Trophoblast cell (in vitro differentiated cells and primary cell): ENCODE results near the gene NDUFS3.

Source experiments
- DNase-seq, 2 donors: peaks; one replicate each; pipeline ENCODE4 v3.0.0-alpha.2; 2016
- H2AFZ ChIP-seq: 2 replicates; pipeline ENCODE4 v1.6.1; 2013; ENCODE audit warnings: low read length, moderate library complexity, mild to moderate bottlenecking; ENCODE audit not compliant: insufficient read depth, poor library complexity
- H2AK5ac ChIP-seq: 2 replicates; pipeline ENCODE4 v1.6.1; 2013; ENCODE audit warnings: mild to moderate bottlenecking, low read length
- H2BK120ac ChIP-seq: 2 replicates; pipeline ENCODE4 v1.6.1; 2013; ENCODE audit warnings: low read length, mild to moderate bottlenecking, moderate library complexity; ENCODE audit not compliant: insufficient read depth, poor library complexity
- H2BK12ac ChIP-seq: 2 replicates; pipeline ENCODE4 v1.6.1; 2013; ENCODE audit warnings: mild to moderate bottlenecking, low read length, moderate library complexity
- H2BK5ac ChIP-seq: 2 replicates; pipeline ENCODE4 v1.6.1; 2013; ENCODE audit warnings: low read length, low read depth, moderate library complexity, mild to moderate bottlenecking; ENCODE audit not compliant: poor library complexity
- H3K14ac ChIP-seq: 2 replicates; pipeline ENCODE4 v1.6.1; 2013; ENCODE audit warnings: mild to moderate bottlenecking, low read length
- H3K18ac ChIP-seq: 2 replicates; pipeline ENCODE4 v1.6.1; 2013; ENCODE audit warnings: mild to moderate bottlenecking, low read length
- H3K23ac ChIP-seq: 2 replicates; pipeline ENCODE4 v1.6.1; 2013; ENCODE audit warnings: low read length
- H3K27ac ChIP-seq: 2 replicates; pipeline ENCODE4 v1.5.1; 2013; ENCODE audit warnings: low read depth, mild to moderate bottlenecking, inconsistent platforms, low read length, moderate library complexity
- H3K27me3 ChIP-seq: 2 replicates; pipeline ENCODE4 v1.6.1; 2013; ENCODE audit warnings: inconsistent platforms, mild to moderate bottlenecking, low read length, moderate library complexity; ENCODE audit not compliant: insufficient read depth
- H3K36me3 ChIP-seq, 2 experiments: 1 replicate in 1 of 2; 2 replicates in 1 of 2; pipeline ENCODE4 v1.6.1; 2013; ENCODE audit warnings: low read length in 2 of 2, mild to moderate bottlenecking in 2 of 2, moderate library complexity in 1 of 2; ENCODE audit not compliant: insufficient read depth in 2 of 2, control insufficient read depth in 1 of 2
- H3K4ac ChIP-seq: 2 replicates; pipeline ENCODE4 v1.6.1; 2013; ENCODE audit warnings: low read depth, mild to moderate bottlenecking, low read length, moderate library complexity
- H3K4me1 ChIP-seq, 2 experiments: 1 replicate in 1 of 2; 2 replicates in 1 of 2; pipeline ENCODE4 v1.6.1; 2013; ENCODE audit warnings: low read length in 2 of 2, mild to moderate bottlenecking in 2 of 2, moderate library complexity in 1 of 2; ENCODE audit not compliant: insufficient read depth in 2 of 2, control insufficient read depth in 1 of 2
- H3K4me2 ChIP-seq: 2 replicates; pipeline ENCODE4 v1.6.1; 2013; ENCODE audit warnings: inconsistent platforms, mild to moderate bottlenecking, low read length, moderate library complexity
- H3K4me3 ChIP-seq: 2 replicates; pipeline ENCODE4 v1.5.1; 2013; ENCODE audit warnings: mild to moderate bottlenecking, low read depth, low read length, inconsistent platforms
- H3K79me1 ChIP-seq: one replicate; pipeline ENCODE4 v1.6.1; 2013; ENCODE audit warnings: low read length
- H3K79me2 ChIP-seq: 2 replicates; pipeline ENCODE4 v1.6.1; 2013; ENCODE audit warnings: low read length, mild to moderate bottlenecking; ENCODE audit not compliant: control insufficient read depth, insufficient read depth, poor library complexity
- H3K9ac ChIP-seq: 2 replicates; pipeline ENCODE4 v1.6.1; 2013; ENCODE audit warnings: mild to moderate bottlenecking, low read length
- H3K9me3 ChIP-seq: 2 replicates; pipeline ENCODE4 v1.6.1; 2013; ENCODE audit warnings: low read depth, mild to moderate bottlenecking, control low read depth, inconsistent platforms, low read length; ENCODE audit not compliant: insufficient read depth
- H4K12ac ChIP-seq: 2 replicates; pipeline ENCODE4 v1.6.1; 2013; ENCODE audit warnings: low read depth, mild to moderate bottlenecking, low read length, moderate library complexity
- H4K8ac ChIP-seq: 2 replicates; pipeline ENCODE4 v1.6.1; 2013; ENCODE audit warnings: low read depth, mild to moderate bottlenecking, low read length, moderate library complexity
- H4K91ac ChIP-seq: one replicate; pipeline ENCODE4 v1.6.1; 2013; ENCODE audit warnings: low read depth, mild to moderate bottlenecking, low read length, moderate library complexity
- WGBS: extraction: QIAGEN DNeasy Blood & Tissue Kit; methylation state at CpG from one replicate; pipeline ENCODE4 v1.1.7; 2013; ENCODE audit warnings: missing lambda C conversion rate; ENCODE audit not compliant: insufficient read length, insufficient coverage; ENCODE audit errors: extremely low coverage; 5-methylcytosine and 5-hydroxymethylcytosine counted together

The NDUFS3 gene

DNA sequence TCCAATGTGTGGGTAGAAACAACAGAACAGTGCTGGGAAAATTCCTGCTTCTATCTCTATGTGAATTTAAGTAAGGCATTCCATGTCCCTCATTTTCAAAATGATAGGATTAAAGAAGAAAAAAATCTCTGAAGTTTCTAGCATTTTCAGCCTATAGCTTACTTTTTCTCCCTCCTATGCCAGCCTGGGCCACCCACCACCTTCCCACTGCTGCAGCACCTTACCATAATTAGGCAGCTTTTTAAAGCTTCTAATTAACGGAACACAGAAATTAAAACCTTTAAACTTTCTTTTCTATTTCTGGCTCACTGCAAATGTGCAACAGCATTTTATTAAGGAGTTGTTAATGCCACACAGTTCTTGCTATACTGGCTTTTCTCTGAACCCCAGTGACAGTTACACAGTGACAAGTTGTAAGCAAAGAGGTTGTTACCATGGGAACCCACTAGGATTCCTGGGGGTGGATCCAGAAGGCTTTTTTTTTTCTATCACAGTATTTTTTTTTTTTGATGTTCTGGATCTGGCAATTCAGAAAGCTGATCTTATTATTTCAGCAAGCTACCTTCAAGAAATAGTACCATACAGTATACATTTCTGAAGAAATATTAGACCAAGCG, 46.2 kb upstream of the NDUFS3 start:
- H2BK12ac ChIP-seq: no peak overlapping the region
- H4K8ac ChIP-seq: no peak overlapping the region
- no CpG with 5 or more reads among the region's 2 CpGs for WGBS
- H4K12ac ChIP-seq: no peak overlapping the region
- H3K4ac ChIP-seq: peak overlapping the region; percentile 83
- no peak overlapping the region for H4K91ac ChIP-seq
- H3K79me1 ChIP-seq: no peaks in the 10 kb centered on the region
- no peaks in the 10 kb centered on the region for H3K9me3 ChIP-seq
- no peak overlapping the region for H3K4me3 ChIP-seq
- no peak overlapping the region for H2BK120ac ChIP-seq
- no peaks in the 10 kb centered on the region for H3K4me1 ChIP-seq
- no peak overlapping the region for H2AK5ac ChIP-seq
- no peaks in the 10 kb centered on the region for H3K27me3 ChIP-seq
- peaks cover 18% of the 10 kb centered on the region for H3K79me2 ChIP-seq
- no peak overlapping the region for H2AFZ ChIP-seq
- H3K23ac ChIP-seq: no peak overlapping the region
- H3K4me2 ChIP-seq: no peak overlapping the region
- no peak overlapping the region for H3K9ac ChIP-seq
- DNase-seq: no peak
- H2BK5ac ChIP-seq: no peak overlapping the region
- peaks cover 3% of the 10 kb centered on the region in 2 experiments for H3K36me3 ChIP-seq
- H3K27ac ChIP-seq: no peak overlapping the region
- no peak overlapping the region for H3K14ac ChIP-seq
- H3K18ac ChIP-seq: no peak overlapping the region

DNA sequence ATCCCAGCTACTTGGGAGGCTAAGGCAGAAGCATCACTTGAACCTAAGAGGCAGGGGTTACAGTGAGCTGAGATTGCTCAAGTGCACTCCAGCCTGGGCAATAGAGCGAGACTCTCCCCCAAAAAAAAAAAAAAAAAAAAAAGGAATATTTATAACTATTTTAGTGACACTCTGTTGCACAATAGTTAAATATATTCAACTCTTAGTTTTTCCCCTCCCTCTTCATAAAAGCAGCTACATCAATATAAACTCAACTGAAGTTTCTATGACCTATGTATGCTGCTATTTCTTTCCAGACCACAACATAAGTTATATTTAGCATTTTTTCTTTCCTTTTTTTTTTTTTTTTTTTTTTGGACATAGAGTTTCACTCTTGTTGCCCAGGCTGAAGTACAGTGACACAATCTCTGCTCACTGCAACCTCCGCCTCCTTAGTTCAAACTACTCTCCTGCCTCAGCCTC, 45.2 kb upstream of the NDUFS3 start:
- Histone ChIP-seq H4K91ac (no peak overlapping the region), H3K27ac (no peak overlapping the region), H3K9ac (no peak overlapping the region), H2AFZ (no peak overlapping the region), H3K27me3 (no peaks in the 10 kb centered on the region), H3K14ac (no peak overlapping the region), H4K12ac (no peak overlapping the region), H3K23ac (no peak overlapping the region), H2BK12ac (no peak overlapping the region), H3K4me1 (no peaks in the 10 kb centered on the region), H4K8ac (no peak overlapping the region), H3K79me2 (peaks cover 19% of the 10 kb centered on the region), H3K4me3 (no peak overlapping the region), H3K36me3 (peaks cover 1 to 3% of the 10 kb centered on the region in 2 experiments), H3K4me2 (no peak overlapping the region), H3K9me3 (no peaks in the 10 kb centered on the region), H2BK5ac (no peak overlapping the region), H2BK120ac (no peak overlapping the region), H3K18ac (no peak overlapping the region), H2AK5ac (no peak overlapping the region), H3K4ac (peak overlapping the region; percentile 83), H3K79me1 (no peaks in the 10 kb centered on the region)
- no CpG with 5 or more reads among the region's 2 CpGs for WGBS
- DNase-seq: no peak

GRCh38 chr11:47534704-47535251, 44.1 kb upstream of the NDUFS3 start:
- H3K27ac ChIP-seq: no peak overlapping the region

DNA sequence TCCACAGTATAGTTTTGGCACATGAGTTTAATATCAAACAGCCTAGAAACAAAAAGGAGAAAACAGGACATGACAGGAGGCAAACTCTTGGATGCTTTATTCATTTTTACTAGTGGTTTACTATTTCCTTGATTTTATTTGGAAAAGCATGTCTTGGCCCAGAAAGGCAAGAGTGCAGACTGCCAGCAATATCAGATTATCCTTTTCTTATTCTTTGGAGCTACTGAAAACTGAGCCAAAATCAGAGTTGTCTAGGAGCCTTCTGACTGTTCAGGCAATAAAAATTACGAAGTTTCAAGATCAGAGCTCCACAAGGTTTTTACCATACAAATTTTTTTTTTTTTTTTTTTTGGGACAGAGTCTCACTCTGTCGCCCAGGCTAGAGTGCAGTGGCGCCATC, 42.0 kb upstream of the NDUFS3 start:
- no peak for DNase-seq
- no peak overlapping the region for H4K91ac ChIP-seq
- H3K14ac ChIP-seq: no peak overlapping the region
- no peak overlapping the region for H3K23ac ChIP-seq
- no peak overlapping the region for H3K9ac ChIP-seq
- H2BK5ac ChIP-seq: no peak overlapping the region
- H3K9me3 ChIP-seq: no peaks in the 10 kb centered on the region
- no peak overlapping the region for H3K27ac ChIP-seq
- H3K18ac ChIP-seq: no peak overlapping the region
- no peak overlapping the region for H2BK120ac ChIP-seq
- H3K4me2 ChIP-seq: no peak overlapping the region
- peaks cover 1 to 3% of the 10 kb centered on the region in 2 experiments for H3K36me3 ChIP-seq
- H3K27me3 ChIP-seq: no peaks in the 10 kb centered on the region
- no peak overlapping the region for H4K12ac ChIP-seq
- peaks cover 19% of the 10 kb centered on the region for H3K79me2 ChIP-seq
- H4K8ac ChIP-seq: no peak overlapping the region
- no peaks in the 10 kb centered on the region for H3K79me1 ChIP-seq
- no CpG with 5 or more reads among the region's 3 CpGs for WGBS
- no peaks in the 10 kb centered on the region for H3K4me1 ChIP-seq
- H3K4me3 ChIP-seq: no peak overlapping the region
- no peak overlapping the region for H2BK12ac ChIP-seq
- no peak overlapping the region for H2AK5ac ChIP-seq
- H2AFZ ChIP-seq: no peak overlapping the region
- H3K4ac ChIP-seq: peak overlapping the region; percentile 62

More at GRCh38 chr11:47534704-47535251, 44.1 kb upstream of the NDUFS3 start:
- Histone ChIP-seq H2BK120ac (no peak overlapping the region), H2BK12ac (no peak overlapping the region), H2AFZ (no peak overlapping the region), H4K91ac (no peak overlapping the region), H3K4me3 (no peak overlapping the region), H3K27me3 (no peaks in the 10 kb centered on the region), H3K79me2 (peaks cover 21% of the 10 kb centered on the region), H2AK5ac (no peak overlapping the region), H3K23ac (no peak overlapping the region), H3K14ac (no peak overlapping the region), H4K12ac (no peak overlapping the region), H3K4me1 (no peaks in the 10 kb centered on the region), H3K9me3 (no peaks in the 10 kb centered on the region), H3K79me1 (no peaks in the 10 kb centered on the region), H3K18ac (no peak overlapping the region), H4K8ac (no peak overlapping the region), H2BK5ac (no peak overlapping the region), H3K4ac (peak overlapping the region; percentile 27), H3K4me2 (no peak overlapping the region), H3K36me3 (peaks cover 1 to 3% of the 10 kb centered on the region in 2 experiments), H3K9ac (no peak overlapping the region)
- no CpG with 5 or more reads among the region's 4 CpGs for WGBS
- no peak for DNase-seq
